ENCODE data around the gene RASL10A.
"Not testable (repeated sequence)": the region's sequence is repeated elsewhere in the genome, so short reads cannot be mapped to it uniquely, and the experiment has no call there.

RASL10A gene

DNA sequence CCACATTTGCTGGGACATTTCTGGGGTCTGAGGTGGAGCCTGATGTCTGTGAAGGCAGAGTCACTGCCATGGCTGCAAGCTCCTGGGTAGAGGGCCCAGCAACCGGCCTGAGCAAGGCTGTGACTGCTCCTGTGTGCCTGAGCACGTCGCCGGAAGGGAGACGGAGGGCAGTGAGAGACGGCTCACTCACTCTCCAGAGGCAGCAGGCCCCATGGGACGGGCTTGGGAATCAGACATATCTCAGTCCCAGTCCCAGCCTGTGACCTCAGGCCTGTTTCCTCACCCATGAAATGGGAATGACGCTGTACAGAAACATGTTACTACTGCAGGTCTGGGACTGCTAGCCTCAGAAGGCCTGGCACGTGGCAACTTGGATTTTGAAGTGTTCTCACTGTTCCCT, 36.4 kb upstream of the RASL10A start:
- no peak for TF ChIP-seq POLR2A (IDR thresholded peaks at IDR 0.05; ENCODE audit: extremely low read depth, insufficient read length)
- TF ChIP-seq, protein P1, sequence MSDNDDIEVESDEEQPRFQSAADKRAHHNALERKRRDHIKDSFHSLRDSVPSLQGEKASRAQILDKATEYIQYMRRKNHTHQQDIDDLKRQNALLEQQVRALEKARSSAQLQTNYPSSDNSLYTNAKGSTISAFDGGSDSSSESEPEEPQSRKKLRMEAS (IDR thresholded peaks at IDR 0.05; ENCODE audit: low read depth, low read length) = no peak
- no peak for TF ChIP-seq MYC (IDR thresholded peaks at IDR 0.05; ENCODE audit: low read depth, low read length)
- TF ChIP-seq, protein P2, sequence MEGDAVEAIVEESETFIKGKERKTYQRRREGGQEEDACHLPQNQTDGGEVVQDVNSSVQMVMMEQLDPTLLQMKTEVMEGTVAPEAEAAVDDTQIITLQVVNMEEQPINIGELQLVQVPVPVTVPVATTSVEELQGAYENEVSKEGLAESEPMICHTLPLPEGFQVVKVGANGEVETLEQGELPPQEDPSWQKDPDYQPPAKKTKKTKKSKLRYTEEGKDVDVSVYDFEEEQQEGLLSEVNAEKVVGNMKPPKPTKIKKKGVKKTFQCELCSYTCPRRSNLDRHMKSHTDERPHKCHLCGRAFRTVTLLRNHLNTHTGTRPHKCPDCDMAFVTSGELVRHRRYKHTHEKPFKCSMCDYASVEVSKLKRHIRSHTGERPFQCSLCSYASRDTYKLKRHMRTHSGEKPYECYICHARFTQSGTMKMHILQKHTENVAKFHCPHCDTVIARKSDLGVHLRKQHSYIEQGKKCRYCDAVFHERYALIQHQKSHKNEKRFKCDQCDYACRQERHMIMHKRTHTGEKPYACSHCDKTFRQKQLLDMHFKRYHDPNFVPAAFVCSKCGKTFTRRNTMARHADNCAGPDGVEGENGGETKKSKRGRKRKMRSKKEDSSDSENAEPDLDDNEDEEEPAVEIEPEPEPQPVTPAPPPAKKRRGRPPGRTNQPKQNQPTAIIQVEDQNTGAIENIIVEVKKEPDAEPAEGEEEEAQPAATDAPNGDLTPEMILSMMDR (IDR thresholded peaks at IDR 0.05; ENCODE audit: low read depth, low read length) = no peak
- H3K4me3 ChIP-seq (ENCODE audit: low read depth, low read length) = no peak overlapping the region

DNA sequence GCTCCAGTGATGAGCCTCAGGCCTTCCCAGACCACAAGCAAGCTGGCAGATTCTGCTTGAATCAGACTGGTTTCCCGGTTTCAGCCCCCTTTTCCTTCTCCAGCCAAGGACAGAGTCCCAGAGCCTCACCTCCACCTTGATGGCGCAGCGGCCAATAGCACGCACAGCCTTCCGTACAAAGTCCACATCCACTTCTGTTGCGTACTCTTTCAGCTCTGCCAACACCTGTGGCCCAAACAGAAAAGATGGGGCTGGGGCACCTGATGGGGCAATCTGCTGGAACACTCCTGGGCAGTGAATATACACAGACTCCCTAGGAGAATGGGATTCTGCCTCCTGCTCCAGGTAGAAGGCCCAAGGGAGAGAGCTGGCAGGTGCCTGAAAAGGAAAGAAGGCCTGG, 35.5 kb upstream of the RASL10A start:
- no peak overlapping the region for H3K4me3 ChIP-seq (ENCODE audit: low read depth, low read length)
- TF ChIP-seq, protein P1 (IDR thresholded peaks at IDR 0.05; ENCODE audit: low read depth, low read length) = no peak
- TF ChIP-seq, protein P2 (IDR thresholded peaks at IDR 0.05; ENCODE audit: low read depth, low read length) = no peak
- TF ChIP-seq MYC (IDR thresholded peaks at IDR 0.05; ENCODE audit: low read depth, low read length) = no peak
- no peak for TF ChIP-seq POLR2A (IDR thresholded peaks at IDR 0.05; ENCODE audit: extremely low read depth, insufficient read length)
- no peak for DNase-seq (ENCODE audit: low read depth)

More for the DNA sequence above, 36.4 kb upstream of the RASL10A start:
- no peak for DNase-seq (ENCODE audit: low read depth)

DNA sequence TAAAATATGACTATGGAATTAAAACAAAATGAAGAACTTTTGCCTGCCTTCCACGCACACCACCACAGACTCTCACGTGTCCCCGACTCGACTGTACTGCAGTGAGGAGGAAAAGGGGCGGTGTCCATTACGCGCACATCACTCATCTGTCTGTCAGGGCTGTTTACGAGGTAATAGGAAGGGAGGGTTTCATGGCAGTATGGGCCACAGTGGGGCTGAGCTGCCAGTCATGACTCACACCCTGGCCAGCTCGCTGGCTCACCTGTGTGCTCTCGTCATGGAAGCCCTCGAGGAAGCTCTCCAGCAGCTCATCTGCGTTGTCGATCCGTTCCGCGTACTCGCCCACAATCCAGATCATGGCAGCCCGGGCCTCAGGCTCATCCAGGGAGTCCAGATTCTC, 33.5 kb upstream of the RASL10A start:
- no peak for TF ChIP-seq POLR2A (IDR thresholded peaks at IDR 0.05; ENCODE audit: extremely low read depth, insufficient read length)
- TF ChIP-seq MYC (IDR thresholded peaks at IDR 0.05; ENCODE audit: low read depth, low read length) = no peak
- no peak for DNase-seq (ENCODE audit: low read depth)

DNA sequence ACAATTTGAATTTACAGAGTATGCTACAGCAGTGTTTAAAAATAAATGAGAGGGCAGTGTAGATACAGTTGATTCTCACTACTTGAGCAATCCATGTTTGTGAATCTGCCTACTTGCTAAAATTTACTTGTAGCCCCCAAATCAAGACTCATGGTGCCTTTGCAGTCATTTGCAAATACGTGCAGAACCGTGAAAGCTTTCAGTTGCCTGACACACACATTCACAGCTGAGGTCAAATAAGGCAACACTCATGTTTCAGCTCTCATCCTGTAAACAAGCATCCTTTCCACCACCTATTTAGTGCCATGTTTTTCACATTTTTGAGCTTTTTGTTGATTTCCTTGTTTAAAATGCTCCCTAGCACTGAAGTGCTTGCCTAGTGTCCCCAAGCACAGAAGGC, 32.5 kb upstream of the RASL10A start:
- no peak for DNase-seq (ENCODE audit: low read depth)
- H3K4me3 ChIP-seq (ENCODE audit: low read depth, low read length) = no peak overlapping the region
- TF ChIP-seq, protein P1 (IDR thresholded peaks at IDR 0.05; ENCODE audit: low read depth, low read length) = no peak
- TF ChIP-seq, protein P2 (IDR thresholded peaks at IDR 0.05; ENCODE audit: low read depth, low read length) = no peak
- TF ChIP-seq POLR2A (IDR thresholded peaks at IDR 0.05; ENCODE audit: extremely low read depth, insufficient read length) (no peak), MYC (IDR thresholded peaks at IDR 0.05; ENCODE audit: low read depth, low read length) (no peak)

More for the DNA sequence above, 33.5 kb upstream of the RASL10A start:
- no peak overlapping the region for H3K4me3 ChIP-seq (ENCODE audit: low read depth, low read length)

DNA sequence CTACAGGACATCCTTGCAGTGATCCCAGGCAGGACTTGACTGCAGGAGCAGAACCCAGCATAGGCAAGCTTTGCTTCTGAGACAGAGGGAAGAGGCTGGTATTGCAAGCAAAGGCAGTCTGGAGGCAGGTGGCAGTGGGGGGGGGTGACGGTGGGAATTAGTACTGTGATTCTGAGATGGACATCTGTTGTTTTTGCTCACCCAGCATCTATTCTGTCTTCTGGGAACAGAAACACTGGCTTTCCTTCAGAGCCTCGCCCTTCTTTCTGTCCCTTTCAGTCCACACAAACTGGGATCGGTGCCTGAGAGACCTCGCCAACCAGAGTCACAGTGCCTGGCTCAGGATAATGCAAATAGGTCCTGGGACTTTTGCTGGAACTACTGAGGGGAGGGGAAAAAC, 31.2 kb upstream of the RASL10A start:
- no peak for TF ChIP-seq POLR2A (IDR thresholded peaks at IDR 0.05; ENCODE audit: extremely low read depth, insufficient read length)
- TF ChIP-seq, protein P1 (IDR thresholded peaks at IDR 0.05; ENCODE audit: low read depth, low read length) = no peak
- TF ChIP-seq, protein P2 (IDR thresholded peaks at IDR 0.05; ENCODE audit: low read depth, low read length) = no peak
- no peak for TF ChIP-seq MYC (IDR thresholded peaks at IDR 0.05; ENCODE audit: low read depth, low read length)
- no peak for DNase-seq (ENCODE audit: low read depth)
- H3K4me3 ChIP-seq (ENCODE audit: low read depth, low read length) = no peak overlapping the region

DNA sequence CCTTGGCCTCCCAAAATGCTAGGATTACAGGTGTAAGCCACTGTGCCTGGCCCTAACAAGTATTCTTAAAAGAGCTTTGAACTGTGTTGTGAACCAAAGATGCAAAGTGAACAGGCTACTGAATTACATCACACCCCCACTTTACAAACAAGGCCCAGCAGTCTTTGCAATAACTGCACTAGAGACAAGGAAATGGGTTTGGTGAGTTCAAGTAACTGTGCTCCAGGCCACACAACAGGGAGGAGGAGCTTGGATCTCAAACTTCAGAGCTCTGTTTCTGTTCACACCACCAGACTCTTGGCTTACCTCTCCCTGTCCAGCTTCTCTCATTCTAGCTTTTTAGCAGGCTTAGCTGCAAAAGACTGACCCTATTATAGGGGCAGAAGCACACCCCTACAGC, 30.4 kb upstream of the RASL10A start:
- no peak for DNase-seq (ENCODE audit: low read depth)
- TF ChIP-seq, protein P2 (IDR thresholded peaks at IDR 0.05; ENCODE audit: low read depth, low read length) = no peak
- TF ChIP-seq POLR2A (IDR thresholded peaks at IDR 0.05; ENCODE audit: extremely low read depth, insufficient read length) = no peak
- no peak for TF ChIP-seq MYC (IDR thresholded peaks at IDR 0.05; ENCODE audit: low read depth, low read length)
- TF ChIP-seq, protein P1 (IDR thresholded peaks at IDR 0.05; ENCODE audit: low read depth, low read length) = no peak
- H3K4me3 ChIP-seq (ENCODE audit: low read depth, low read length) = no peak overlapping the region

DNA sequence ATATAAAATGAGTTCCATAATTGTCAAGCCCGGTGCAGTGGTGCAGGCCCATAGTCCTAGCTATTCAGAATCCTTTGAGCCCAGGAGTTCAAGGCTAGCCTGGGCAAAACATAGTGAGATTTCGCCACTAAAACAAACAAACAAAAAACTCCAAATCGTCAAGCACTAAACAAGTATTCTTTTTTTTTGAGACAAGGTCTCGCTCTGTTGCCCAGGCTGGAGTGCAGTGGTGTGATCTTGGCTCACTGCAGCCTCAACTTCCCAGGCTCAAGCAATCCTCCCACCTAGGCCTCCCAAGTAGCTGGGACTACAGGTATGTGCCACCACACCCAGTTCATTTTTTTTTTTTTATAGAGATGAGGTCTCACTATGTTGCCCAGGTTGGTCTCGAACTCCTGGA, 29.4 kb upstream of the RASL10A start:
- not testable (repeated sequence) for DNase-seq (ENCODE audit: low read depth); H3K4me3 ChIP-seq (ENCODE audit: low read depth, low read length)
